Liver (tissue), 3 donors: ENCODE measurements around the gene IL3.

ENCODE experiments used
- EGR1 ChIP-seq, 2 donors: IDR thresholded peaks; 2 replicates each; pipeline ENCODE4 v1.6.1; 2016 to 2018; ENCODE audit warnings: antibody characterized with exemption in 2 of 2, low read depth in 2 of 2
- FOXA1 ChIP-seq: IDR thresholded peaks from 2 replicates; pipeline ENCODE4 v1.6.1; 2016; ENCODE audit warnings: antibody characterized with exemption
- HNF4G ChIP-seq: IDR thresholded peaks from 2 replicates; pipeline ENCODE4 v1.6.1; 2016; ENCODE audit warnings: antibody characterized with exemption
- JUND ChIP-seq, 2 donors: IDR thresholded peaks; 2 replicates each; pipeline ENCODE4 v1.6.1; 2016; ENCODE audit warnings: antibody characterized with exemption in 2 of 2
- NR2F2 ChIP-seq: IDR thresholded peaks from 2 replicates; pipeline ENCODE4 v1.6.1; 2016; ENCODE audit warnings: antibody characterized with exemption
- RAD21 ChIP-seq, 2 donors: IDR thresholded peaks; 2 replicates each; pipeline ENCODE4 v1.6.1; 2016; ENCODE audit warnings: antibody characterized with exemption in 2 of 2, mild to moderate bottlenecking in 2 of 2
- SP1 ChIP-seq: IDR thresholded peaks from 2 replicates; pipeline ENCODE4 v1.6.1; 2018; ENCODE audit warnings: antibody characterized with exemption, mild to moderate bottlenecking
- TAF1 ChIP-seq: conservative IDR thresholded peaks from 2 replicates; pipeline ENCODE4 v1.6.1; 2016; ENCODE audit warnings: antibody characterized with exemption, mild to moderate bottlenecking
- YY1 ChIP-seq: IDR thresholded peaks from 2 replicates; pipeline ENCODE4 v1.6.1; 2016; ENCODE audit warnings: antibody characterized with exemption, mild to moderate bottlenecking
- TF ChIP-seq, protein P1 (sequence below): fragments of 150-350 bp; IDR thresholded peaks from 2 replicates; pipeline ENCODE4 v1.5.1; 2017; ENCODE audit warnings: improper control_type of control experiment, low read depth, low read length; ENCODE audit not compliant: missing input control
- TF ChIP-seq, protein P2 (sequence below): IDR thresholded peaks from 2 replicates; pipeline ENCODE4 v1.6.1; 2016; ENCODE audit warnings: antibody characterized with exemption, mild to moderate bottlenecking
- donor health status: healthy.
- donor health status: healthy.

DNA sequence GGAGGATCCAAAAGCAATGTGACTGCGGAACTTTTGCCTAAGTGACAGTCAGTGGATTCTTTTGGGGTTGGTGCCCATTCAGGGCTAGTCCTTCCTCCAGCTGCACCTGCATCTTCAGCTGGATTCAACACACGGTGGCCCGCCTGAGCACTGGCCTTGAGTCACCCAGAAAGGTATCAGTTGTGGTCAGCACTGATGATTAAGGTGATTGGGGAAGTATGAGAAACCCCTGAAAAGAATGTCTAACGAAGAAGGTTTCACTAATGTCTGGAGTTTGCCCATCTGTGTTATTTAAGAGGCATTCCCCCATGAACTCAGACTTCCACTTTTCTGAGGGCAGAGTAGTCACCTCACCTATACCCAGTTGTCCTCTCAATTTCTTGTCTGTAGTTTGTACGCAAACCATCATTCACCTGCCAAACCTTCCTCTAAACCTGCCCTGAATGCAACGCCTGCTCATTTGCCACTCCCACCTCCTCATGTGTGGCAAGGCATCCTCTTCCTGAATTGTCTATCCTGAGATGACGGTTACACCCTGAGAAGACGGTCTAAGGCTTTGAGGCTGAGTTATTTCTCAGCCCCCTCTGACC lies 40.3 kb downstream of the IL3 start:
- TF ChIP-seq, protein P1, sequence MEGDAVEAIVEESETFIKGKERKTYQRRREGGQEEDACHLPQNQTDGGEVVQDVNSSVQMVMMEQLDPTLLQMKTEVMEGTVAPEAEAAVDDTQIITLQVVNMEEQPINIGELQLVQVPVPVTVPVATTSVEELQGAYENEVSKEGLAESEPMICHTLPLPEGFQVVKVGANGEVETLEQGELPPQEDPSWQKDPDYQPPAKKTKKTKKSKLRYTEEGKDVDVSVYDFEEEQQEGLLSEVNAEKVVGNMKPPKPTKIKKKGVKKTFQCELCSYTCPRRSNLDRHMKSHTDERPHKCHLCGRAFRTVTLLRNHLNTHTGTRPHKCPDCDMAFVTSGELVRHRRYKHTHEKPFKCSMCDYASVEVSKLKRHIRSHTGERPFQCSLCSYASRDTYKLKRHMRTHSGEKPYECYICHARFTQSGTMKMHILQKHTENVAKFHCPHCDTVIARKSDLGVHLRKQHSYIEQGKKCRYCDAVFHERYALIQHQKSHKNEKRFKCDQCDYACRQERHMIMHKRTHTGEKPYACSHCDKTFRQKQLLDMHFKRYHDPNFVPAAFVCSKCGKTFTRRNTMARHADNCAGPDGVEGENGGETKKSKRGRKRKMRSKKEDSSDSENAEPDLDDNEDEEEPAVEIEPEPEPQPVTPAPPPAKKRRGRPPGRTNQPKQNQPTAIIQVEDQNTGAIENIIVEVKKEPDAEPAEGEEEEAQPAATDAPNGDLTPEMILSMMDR: no peak
- TF ChIP-seq EGR1 (IDR thresholded peaks at IDR 0.05; ENCODE audit: low read depth in 2 of 2) (no peak), FOXA1 (no peak), JUND (IDR thresholded peaks at IDR 0.05) (no peak), SP1 (no peak), TAF1 (no peak), YY1 (no peak), RAD21 (IDR thresholded peaks at IDR 0.05) (no peak), HNF4G (no peak), NR2F2 (no peak)
- TF ChIP-seq, protein P2, sequence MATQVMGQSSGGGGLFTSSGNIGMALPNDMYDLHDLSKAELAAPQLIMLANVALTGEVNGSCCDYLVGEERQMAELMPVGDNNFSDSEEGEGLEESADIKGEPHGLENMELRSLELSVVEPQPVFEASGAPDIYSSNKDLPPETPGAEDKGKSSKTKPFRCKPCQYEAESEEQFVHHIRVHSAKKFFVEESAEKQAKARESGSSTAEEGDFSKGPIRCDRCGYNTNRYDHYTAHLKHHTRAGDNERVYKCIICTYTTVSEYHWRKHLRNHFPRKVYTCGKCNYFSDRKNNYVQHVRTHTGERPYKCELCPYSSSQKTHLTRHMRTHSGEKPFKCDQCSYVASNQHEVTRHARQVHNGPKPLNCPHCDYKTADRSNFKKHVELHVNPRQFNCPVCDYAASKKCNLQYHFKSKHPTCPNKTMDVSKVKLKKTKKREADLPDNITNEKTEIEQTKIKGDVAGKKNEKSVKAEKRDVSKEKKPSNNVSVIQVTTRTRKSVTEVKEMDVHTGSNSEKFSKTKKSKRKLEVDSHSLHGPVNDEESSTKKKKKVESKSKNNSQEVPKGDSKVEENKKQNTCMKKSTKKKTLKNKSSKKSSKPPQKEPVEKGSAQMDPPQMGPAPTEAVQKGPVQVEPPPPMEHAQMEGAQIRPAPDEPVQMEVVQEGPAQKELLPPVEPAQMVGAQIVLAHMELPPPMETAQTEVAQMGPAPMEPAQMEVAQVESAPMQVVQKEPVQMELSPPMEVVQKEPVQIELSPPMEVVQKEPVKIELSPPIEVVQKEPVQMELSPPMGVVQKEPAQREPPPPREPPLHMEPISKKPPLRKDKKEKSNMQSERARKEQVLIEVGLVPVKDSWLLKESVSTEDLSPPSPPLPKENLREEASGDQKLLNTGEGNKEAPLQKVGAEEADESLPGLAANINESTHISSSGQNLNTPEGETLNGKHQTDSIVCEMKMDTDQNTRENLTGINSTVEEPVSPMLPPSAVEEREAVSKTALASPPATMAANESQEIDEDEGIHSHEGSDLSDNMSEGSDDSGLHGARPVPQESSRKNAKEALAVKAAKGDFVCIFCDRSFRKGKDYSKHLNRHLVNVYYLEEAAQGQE: no peak
